NCI-H82 treated with DMSO at 0.1 percent for 48 hours (cell line): Measurements from ENCODE around the gene UBL5.

Source experiments
- DNase-seq: peaks from one replicate; lab custom pipeline; 2025; ENCODE audit not compliant: unreplicated experiment; lab: John Stamatoyannopoulos, UW

UBL5 gene

GRCh38 chr19:9878511-9879196, 50.9 kb downstream of the UBL5 start:
- DNase-seq = no peak
